HG02642 (cell line): ENCODE measurements around the gene CACNA1G.

Experiments used
- ATAC-seq: cut with Tn5 transposase; IDR thresholded peaks from one replicate; pipeline ENCODE4 v1.9.1; 2021; ENCODE audit warnings: mild to moderate bottlenecking; ENCODE audit not compliant: unreplicated experiment, poor library complexity

The CACNA1G gene

GRCh38 chr17:50662632-50663225 lies 102.2 kb downstream of the CACNA1G start:
- no peak for ATAC-seq

- ATAC-seq = no peak
Observed at GRCh38 chr17:50663812-50664374, 103.4 kb downstream of the CACNA1G start.

- no peak for ATAC-seq
Observed at GRCh38 chr17:50664788-50665458, 104.4 kb downstream of the CACNA1G start.

GRCh38 chr17:50665838-50666237 lies 105.3 kb downstream of the CACNA1G start:
- no peak for ATAC-seq

- no peak for ATAC-seq
Observed at GRCh38 chr17:50666316-50666715, 105.8 kb downstream of the CACNA1G start.

- no peak for ATAC-seq
Observed at GRCh38 chr17:50667259-50668024, 106.9 kb downstream of the CACNA1G start.

GRCh38 chr17:50668025-50668837 lies 107.7 kb downstream of the CACNA1G start:
- ATAC-seq = no peak

GRCh38 chr17:50668838-50669581 lies 108.5 kb downstream of the CACNA1G start:
- ATAC-seq = no peak

GRCh38 chr17:50672071-50672470 lies 111.6 kb downstream of the CACNA1G start:
- ATAC-seq = no peak

- no peak for ATAC-seq
Observed at GRCh38 chr17:50672831-50673551, 112.5 kb downstream of the CACNA1G start.

GRCh38 chr17:50675190-50675589 lies 114.7 kb downstream of the CACNA1G start:
- no peak for ATAC-seq

- ATAC-seq = no peak
Observed at GRCh38 chr17:50675627-50676026, 115.1 kb downstream of the CACNA1G start.

- no peak for ATAC-seq
Observed at GRCh38 chr17:50676065-50676975, 115.8 kb downstream of the CACNA1G start.
